ENCODE results near the gene CCL20.

GRCh38 chr2:227804975-227805374, 8.7 kb upstream of the CCL20 start:
- TF ChIP-seq CTCF (IDR thresholded peaks at IDR 0.05 in 8 of 11, conservative IDR thresholded peaks at IDR 0.05 in 3 of 11), result no peak
- TF ChIP-seq POLR2A (IDR thresholded peaks at IDR 0.05), result no peak
